Neuron (in vitro differentiated cells): ENCODE measurements around the gene TMEM131.

ENCODE experiments used
- H2AFZ ChIP-seq: one replicate; pipeline ENCODE4 v1.6.1; 2013; ENCODE audit warnings: low read depth, mild to moderate bottlenecking, inconsistent platforms, low read length, moderate library complexity
- H3K27me3 ChIP-seq: one replicate; pipeline ENCODE4 v1.6.1; 2013; ENCODE audit warnings: low read length; ENCODE audit not compliant: insufficient read depth
- H3K36me3 ChIP-seq: one replicate; pipeline ENCODE4 v1.6.1; 2013; ENCODE audit warnings: low read length; ENCODE audit not compliant: insufficient read depth
- H3K4me1 ChIP-seq: one replicate; pipeline ENCODE4 v1.6.1; 2013; ENCODE audit warnings: low read length; ENCODE audit not compliant: insufficient read depth
- H3K4me3 ChIP-seq: 2 replicates; pipeline ENCODE4 v1.5.1; 2013; ENCODE audit warnings: mild to moderate bottlenecking, low read length, moderate library complexity
- H3K9me3 ChIP-seq: one replicate; pipeline ENCODE4 v1.6.1; 2013; ENCODE audit warnings: low read length

Gene TMEM131

DNA sequence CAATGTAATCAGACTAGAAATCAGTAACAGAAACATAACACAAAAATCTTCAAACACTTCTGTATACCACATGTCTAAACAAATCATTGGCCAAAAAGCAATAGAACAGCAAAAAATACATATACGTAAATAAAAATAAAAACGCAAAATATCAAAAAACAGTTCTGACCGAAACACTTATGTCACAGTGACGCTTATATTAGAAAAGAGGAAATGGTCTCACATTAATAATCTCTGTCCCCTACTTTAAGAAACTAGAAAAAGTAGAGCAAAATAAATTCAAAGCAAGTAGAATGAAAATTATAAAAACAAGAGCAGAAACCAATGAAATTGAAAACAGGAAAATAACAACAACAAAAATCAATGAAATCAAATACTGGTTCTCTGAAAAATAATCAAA is 41.9 kb downstream of the TMEM131 start:
- no peak overlapping the region for H3K4me3 ChIP-seq
- H2AFZ ChIP-seq = no peak overlapping the region

DNA sequence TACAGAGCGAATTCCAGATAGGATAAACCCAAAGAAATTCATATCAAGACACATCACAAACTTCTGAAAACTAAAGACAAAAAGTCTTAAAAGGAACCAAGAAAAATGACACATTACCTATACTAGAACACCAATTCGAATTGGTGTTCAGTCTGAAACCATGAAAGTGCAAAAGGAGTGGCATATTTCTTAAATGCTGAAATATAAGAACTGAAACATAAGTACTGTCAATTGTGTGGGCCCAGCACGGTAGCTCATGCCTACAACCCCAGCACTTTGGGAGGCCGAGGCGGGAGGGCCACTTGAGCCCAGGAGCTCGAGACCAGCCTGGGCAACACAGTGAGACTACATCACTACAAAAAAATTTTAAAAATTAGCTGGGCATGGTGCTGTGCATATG is 43.4 kb downstream of the TMEM131 start:
- H3K36me3 ChIP-seq = peaks cover 2% of the 10 kb centered on the region
- no peaks in the 10 kb centered on the region for H3K4me1 ChIP-seq
- peaks cover 3% of the 10 kb centered on the region for H3K9me3 ChIP-seq
- H2AFZ ChIP-seq = no peak overlapping the region
- no peak overlapping the region for H3K4me3 ChIP-seq
- H3K27me3 ChIP-seq = no peaks in the 10 kb centered on the region

More for the DNA sequence above, 41.9 kb downstream of the TMEM131 start:
- Histone ChIP-seq H3K9me3 (peaks cover 3% of the 10 kb centered on the region), H3K27me3 (no peaks in the 10 kb centered on the region), H3K36me3 (no peaks in the 10 kb centered on the region), H3K4me1 (no peaks in the 10 kb centered on the region)

DNA sequence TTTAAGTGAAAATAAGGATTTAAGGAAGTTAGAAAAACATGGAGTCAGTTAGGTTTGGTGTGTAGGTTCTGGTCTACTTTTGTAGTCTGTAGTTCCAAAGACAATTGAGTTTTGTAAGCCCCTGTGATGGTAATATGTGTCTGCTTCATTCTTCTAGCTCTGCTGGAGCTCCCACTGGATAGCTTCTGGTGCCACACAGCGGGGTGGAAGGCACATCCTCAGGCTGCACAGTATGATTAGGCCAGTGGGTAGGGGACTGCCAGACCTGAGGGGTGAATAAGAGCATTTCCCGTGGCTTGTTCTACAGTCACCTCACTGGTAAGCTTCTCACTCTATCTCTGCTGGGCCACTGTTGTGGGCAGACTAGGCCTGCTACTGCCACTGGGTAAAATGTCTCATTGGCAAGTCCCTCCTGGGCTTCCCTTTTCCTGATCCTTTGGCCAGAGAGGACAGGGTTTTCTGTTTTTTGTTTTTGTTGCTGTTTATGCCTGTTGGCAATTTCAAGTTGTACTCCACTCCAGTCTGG is 44.5 kb downstream of the TMEM131 start:
- Histone ChIP-seq H3K4me1 (no peaks in the 10 kb centered on the region), H3K36me3 (peaks cover 2% of the 10 kb centered on the region), H3K4me3 (no peak overlapping the region), H3K27me3 (no peaks in the 10 kb centered on the region), H2AFZ (no peak overlapping the region), H3K9me3 (peaks cover 3% of the 10 kb centered on the region)

DNA sequence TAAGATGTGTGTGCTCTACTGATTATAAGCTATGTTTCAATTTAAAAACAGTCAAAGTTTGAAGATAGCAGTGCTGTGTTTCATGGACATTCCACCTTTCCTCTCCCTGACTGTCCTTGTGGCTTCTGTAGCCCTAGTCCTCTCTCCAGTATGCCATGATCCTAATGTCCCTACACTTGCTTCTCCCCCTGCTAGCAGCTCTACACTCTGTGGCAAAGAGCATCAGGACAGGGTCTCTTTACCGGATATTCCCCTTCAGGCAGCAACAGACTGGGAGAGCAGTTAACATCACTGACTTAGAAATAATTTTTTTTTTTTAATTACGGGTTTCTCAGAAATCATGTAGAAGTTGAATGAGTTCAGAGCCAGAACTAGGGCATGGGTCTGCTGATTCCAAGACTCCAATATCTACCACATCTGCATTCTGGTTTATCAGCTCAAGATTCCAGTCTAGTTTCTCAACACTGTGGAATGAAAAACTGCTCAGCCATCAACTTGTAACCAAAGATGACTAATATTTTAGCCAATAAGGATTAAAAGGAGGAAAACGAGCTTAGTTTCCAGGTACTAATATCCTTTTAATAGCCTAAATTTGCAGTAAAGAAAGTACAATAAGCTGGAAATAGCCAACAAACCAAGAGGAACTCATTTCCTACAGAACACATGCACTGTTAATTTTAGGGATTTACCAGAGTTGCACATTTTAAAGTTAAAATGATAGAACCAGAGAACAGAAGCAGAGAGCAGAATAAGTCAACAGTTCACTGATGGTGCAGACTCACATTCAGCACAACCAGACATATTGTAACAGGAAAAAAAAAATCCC is 45.2 kb downstream of the TMEM131 start:
- H3K27me3 ChIP-seq = no peaks in the 10 kb centered on the region
- H2AFZ ChIP-seq = no peak overlapping the region
- H3K4me3 ChIP-seq = no peak overlapping the region
- H3K4me1 ChIP-seq = no peaks in the 10 kb centered on the region
- peaks cover 2% of the 10 kb centered on the region for H3K36me3 ChIP-seq
- peaks cover 3% of the 10 kb centered on the region for H3K9me3 ChIP-seq

DNA sequence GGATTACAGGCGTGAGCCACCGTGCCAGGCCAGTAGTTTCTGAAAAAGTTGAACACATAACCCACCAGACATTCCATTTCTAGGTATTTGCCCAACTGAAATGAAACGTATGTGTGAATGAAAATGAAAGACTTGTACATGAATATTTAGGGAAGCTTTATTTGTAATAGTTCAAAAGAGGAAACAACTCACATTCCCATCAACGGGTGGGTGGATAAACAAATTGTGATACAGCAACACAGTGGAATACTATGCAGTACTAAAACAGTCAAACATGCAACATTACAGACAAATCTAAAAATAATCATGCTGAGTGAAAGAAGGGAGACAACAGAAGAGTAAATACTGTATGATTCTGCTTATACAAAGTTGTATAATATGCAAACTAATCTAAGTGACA is 46.8 kb downstream of the TMEM131 start:
- no peak overlapping the region for H3K4me3 ChIP-seq
- peaks cover 3% of the 10 kb centered on the region for H3K9me3 ChIP-seq
- H3K27me3 ChIP-seq = no peaks in the 10 kb centered on the region
- peaks cover 2% of the 10 kb centered on the region for H3K36me3 ChIP-seq
- H2AFZ ChIP-seq = no peak overlapping the region
- no peaks in the 10 kb centered on the region for H3K4me1 ChIP-seq

DNA sequence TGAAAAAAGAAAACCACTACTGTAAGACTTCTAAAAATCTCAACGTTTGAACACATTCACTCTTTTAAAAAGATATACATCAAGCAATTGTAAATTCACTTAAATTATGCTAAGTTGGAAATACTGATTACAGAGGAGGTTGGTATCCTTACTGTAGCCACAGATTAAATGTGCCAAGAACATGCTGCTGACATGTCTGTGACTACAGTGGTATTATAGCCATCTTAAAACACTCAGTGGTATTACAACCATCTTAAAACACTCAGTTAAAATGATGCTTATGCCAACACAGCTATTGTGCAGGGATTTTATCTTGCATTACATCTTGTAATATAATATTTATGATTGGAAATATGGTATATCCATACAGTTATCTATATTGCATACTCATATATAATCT is 50.0 kb downstream of the TMEM131 start:
- Histone ChIP-seq H3K27me3 (no peaks in the 10 kb centered on the region), H3K4me3 (no peak overlapping the region), H3K9me3 (no peaks in the 10 kb centered on the region), H3K36me3 (peaks cover 2% of the 10 kb centered on the region), H2AFZ (no peak overlapping the region), H3K4me1 (no peaks in the 10 kb centered on the region)

DNA sequence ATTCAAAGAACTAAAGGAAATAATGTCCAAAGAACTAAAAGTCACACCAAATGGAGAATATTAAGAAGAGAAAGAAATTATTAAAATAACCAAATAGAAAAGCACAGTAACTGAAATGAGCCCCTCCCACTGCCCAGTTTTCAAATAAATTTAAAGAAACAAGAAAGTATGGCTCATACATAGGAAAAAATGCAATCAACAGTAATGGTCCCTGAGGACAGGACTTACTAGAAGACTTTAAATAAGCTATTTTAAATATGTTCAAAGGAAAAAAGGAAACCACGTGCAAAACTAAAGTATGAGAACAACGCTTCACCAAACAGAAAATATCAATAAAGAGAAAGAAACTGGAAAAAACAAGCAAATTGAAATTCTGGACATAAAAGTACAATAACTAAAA is 58.9 kb downstream of the TMEM131 start:
- Histone ChIP-seq H3K4me3 (no peak overlapping the region), H3K9me3 (no peaks in the 10 kb centered on the region), H3K27me3 (no peaks in the 10 kb centered on the region), H2AFZ (no peak overlapping the region), H3K4me1 (peaks cover 20% of the 10 kb centered on the region), H3K36me3 (no peaks in the 10 kb centered on the region)

DNA sequence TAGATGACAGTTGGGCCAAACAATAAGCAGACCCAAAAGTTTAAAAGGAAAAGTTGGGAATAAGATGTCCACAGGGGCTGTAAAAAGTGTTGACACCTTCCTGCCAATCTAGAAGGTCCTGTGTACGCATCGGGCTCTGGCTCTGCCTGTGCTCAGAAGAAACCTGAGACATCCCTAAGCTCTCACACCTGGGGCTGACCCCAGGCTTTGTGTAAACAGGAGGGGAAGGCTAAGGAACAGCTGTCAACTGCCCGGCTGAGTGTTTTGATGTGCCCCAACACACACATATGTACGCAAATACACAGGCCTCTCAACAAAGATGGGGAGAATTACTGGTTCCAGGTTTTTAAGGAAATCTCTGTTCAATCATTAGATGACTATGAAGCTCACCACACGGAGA is 59.5 kb downstream of the TMEM131 start:
- Histone ChIP-seq H3K36me3 (no peaks in the 10 kb centered on the region), H3K4me3 (no peak overlapping the region)

DNA sequence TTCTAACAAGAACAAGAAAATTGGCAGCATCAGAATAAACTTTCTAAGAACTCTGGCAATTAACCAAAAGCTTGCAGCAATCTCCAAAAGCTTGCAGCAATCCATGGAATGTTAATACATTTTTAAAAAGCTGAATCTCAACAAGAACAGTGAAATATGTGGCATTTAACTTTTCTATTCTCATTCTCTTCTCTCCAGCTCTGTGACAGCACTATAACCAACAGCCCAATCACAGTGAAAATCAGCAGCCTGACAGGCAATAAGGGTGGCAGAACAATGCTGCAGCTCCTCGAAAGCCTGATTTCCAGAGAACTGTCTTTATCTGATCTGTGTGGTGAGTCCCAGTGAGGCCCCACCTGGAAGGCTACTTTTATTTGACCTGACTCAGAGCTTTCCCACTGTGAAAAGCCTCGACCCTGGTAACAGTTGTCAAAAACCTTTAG is 60.0 kb downstream of the TMEM131 start:
- H3K4me3 ChIP-seq = no peak overlapping the region
- H2AFZ ChIP-seq = no peak overlapping the region
- H3K27me3 ChIP-seq = no peaks in the 10 kb centered on the region
- H3K9me3 ChIP-seq = no peaks in the 10 kb centered on the region
- no peaks in the 10 kb centered on the region for H3K36me3 ChIP-seq
- peaks cover 20% of the 10 kb centered on the region for H3K4me1 ChIP-seq

More for the DNA sequence above, 59.5 kb downstream of the TMEM131 start:
- H3K27me3 ChIP-seq = no peaks in the 10 kb centered on the region
- no peak overlapping the region for H2AFZ ChIP-seq
- no peaks in the 10 kb centered on the region for H3K9me3 ChIP-seq
- H3K4me1 ChIP-seq = peaks cover 20% of the 10 kb centered on the region

DNA sequence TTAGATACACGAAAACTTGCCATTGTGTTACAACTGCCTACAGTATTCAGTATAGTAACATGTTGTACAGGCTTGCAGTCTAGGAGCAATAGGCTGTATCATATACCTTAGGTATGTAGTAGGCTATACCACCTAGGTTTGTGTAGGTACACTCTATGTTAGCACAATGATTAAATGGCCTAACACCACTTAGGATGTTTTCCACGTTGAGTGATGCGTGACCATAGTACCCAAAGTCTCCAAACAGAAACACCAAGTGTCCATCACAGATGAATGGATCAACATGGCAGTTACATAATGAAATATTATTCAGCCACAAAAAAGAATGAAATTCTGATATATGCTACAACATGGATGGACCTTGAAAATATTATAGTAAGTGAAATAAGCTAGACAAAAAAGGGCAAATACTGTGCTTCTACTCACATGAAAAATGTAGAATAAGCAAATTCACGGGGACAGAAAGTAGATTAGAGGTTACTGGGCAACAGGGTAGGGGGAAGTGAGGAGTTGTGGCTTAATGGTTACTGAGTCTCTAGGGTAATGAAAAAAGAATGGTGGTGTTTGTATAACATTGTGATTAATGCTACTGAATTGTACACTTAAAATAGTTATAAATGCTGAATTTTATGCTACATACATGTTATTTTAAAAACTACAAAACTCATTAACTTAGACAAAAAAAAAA is 62.6 kb downstream of the TMEM131 start:
- H3K4me1 ChIP-seq = peaks cover 20% of the 10 kb centered on the region
- H3K9me3 ChIP-seq = no peaks in the 10 kb centered on the region
- no peaks in the 10 kb centered on the region for H3K36me3 ChIP-seq
- no peaks in the 10 kb centered on the region for H3K27me3 ChIP-seq
- no peak overlapping the region for H3K4me3 ChIP-seq
- H2AFZ ChIP-seq = no peak overlapping the region

DNA sequence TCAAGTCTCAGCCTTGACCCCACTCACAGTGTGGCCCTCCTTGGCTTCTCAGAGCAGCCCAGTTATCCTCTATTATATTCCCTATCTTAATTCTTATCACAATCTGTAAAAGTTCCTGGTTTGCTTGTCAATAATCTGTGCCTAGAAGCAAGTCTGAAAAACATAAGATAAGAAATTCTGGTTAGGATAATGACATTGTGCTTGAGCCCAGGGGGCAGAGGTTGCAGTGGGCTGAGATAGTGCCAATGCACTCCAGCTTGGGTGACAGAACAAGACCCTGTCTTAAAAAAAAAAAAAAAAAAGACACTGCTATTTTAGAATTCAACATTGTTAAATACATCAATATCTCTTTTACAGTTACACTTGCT is 63.9 kb downstream of the TMEM131 start:
- peaks cover 18% of the 10 kb centered on the region for H3K4me1 ChIP-seq
- H3K36me3 ChIP-seq = no peaks in the 10 kb centered on the region
- H3K4me3 ChIP-seq = no peak overlapping the region

DNA sequence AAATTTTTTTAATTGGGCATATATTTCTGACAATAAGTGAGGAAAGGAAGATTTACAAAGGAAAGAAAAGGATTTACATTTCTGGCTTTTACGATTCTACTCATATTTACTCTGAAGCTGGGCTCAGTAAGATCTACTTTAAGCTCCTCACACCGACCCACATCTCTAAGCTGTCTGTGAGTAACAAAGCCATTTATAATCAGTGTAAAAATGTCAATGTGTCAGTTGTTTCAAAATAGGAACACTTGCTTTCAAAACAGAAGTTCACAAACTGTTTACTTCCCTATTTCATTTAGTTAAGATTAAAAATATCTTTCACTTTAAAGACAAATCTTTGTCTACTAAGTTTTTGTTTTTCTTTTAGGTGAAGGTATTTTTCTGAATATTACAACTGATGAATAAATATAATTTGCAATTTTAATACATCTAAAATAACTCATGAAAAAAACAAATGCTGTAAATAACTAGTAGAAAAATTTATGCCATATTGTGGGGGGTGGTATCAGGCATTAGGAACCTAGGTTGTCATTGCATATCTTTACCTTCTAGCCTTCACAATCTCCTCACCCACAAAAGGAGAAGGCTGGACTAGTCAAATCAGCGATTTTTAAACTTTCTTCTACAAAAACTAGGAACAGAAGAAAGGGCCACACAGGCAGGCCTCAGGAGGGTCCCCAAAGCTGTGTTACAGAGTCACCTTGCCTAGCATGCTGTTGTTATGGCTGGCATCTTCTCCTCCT is 64.5 kb downstream of the TMEM131 start:
- H3K4me3 ChIP-seq = no peak overlapping the region

More for the DNA sequence above, 63.9 kb downstream of the TMEM131 start:
- H2AFZ ChIP-seq = no peak overlapping the region
- H3K9me3 ChIP-seq = no peaks in the 10 kb centered on the region
- H3K27me3 ChIP-seq = no peaks in the 10 kb centered on the region

DNA sequence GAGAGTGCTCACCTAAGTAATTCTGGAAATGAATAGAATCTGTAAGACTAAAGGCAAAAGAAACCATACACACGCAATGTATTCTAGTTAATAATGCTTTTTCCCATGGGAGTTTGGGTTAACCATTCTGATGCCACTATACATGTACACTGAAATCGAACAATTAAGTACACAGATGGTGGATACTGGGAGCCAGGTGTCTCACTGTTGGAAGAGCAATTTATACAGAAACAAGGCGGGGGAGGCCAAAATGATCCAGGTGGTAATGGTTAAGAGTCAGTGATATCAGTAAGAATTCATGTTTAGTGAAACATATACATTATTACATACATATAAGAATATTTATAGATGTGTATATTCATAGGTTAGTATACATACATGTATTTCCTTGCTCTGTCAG is 67.2 kb downstream of the TMEM131 start:
- H3K9me3 ChIP-seq = peaks cover 4% of the 10 kb centered on the region
- no peaks in the 10 kb centered on the region for H3K4me1 ChIP-seq
- no peak overlapping the region for H3K4me3 ChIP-seq

More for the DNA sequence above, 64.5 kb downstream of the TMEM131 start:
- H2AFZ ChIP-seq = no peak overlapping the region
- no peaks in the 10 kb centered on the region for H3K27me3 ChIP-seq
- no peaks in the 10 kb centered on the region for H3K36me3 ChIP-seq
- peaks cover 13% of the 10 kb centered on the region for H3K4me1 ChIP-seq
- no peaks in the 10 kb centered on the region for H3K9me3 ChIP-seq

More for the DNA sequence above, 67.2 kb downstream of the TMEM131 start:
- Histone ChIP-seq H2AFZ (no peak overlapping the region), H3K36me3 (peaks cover 15% of the 10 kb centered on the region), H3K27me3 (no peaks in the 10 kb centered on the region)
